Prostate gland (tissue), 2 donors: ENCODE measurements around the gene DAPK1.

ENCODE experiments used
- CTCF ChIP-seq, 4 experiments: fragments of 200-600 bp in 2 of 4; fragments of 450-650 bp in 2 of 4; sonication (generic) in 2 of 4; IDR thresholded peaks; 1 replicate in 3 of 4; 2 replicates in 1 of 4; pipeline ENCODE4 v1.5.1; 2016 to 2019; ENCODE audit warnings: antibody characterized with exemption in 4 of 4, mild to moderate bottlenecking in 2 of 4, moderate library complexity in 2 of 4
- POLR2AphosphoS5 ChIP-seq: sonication (generic); formaldehyde crosslinking; IDR thresholded peaks from one replicate; pipeline ENCODE4 v1.6.1; 2017; ENCODE audit warnings: antibody characterized with exemption

DNA sequence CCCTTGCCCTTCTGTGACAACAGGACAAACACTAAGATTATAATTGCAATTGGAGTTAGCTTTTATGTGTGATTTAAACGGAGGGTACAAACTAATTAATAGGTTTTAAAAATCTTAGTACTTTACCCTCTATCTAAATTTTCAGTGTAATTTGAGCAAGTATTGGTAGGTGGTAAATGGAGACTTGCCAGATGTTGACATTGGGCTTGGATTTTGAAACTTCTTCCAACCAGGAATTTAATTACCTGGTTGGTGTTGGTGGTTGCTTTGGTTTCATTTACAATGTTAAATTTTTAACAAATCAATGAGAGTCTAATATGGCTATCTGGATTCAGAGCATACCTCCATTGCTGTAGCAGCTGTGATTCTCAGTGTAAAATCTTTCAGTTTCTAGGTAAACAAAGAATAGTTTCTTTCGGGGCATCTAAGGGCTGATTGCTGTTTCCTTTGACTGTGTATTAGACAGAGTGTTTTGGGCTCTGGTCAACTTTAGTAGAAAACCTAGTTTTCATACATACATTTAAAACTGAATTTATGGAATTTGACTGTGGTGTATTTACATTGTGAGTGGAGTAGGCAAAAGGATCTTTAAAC lies 1.9 kb downstream of the DAPK1 start:
- TF ChIP-seq CTCF (IDR thresholded peaks at IDR 0.05) = no peak
- no peak for TF ChIP-seq POLR2AphosphoS5
